Hematopoietic multipotent progenitor cell treated with erythropoietin and hydrocortisone succinate and interleukin-3 and kit ligand, for 6 days (in vitro differentiated cells): ENCODE results near the gene FAM184A.
"Not testable (repeated sequence)": the region's sequence is repeated elsewhere in the genome, so short reads cannot be mapped to it uniquely, and the experiment has no call there.

ENCODE experiments used
- DNase-seq: peaks from one replicate; pipeline ENCODE4 v3.0.0-alpha.2; 2015

FAM184A gene

DNA sequence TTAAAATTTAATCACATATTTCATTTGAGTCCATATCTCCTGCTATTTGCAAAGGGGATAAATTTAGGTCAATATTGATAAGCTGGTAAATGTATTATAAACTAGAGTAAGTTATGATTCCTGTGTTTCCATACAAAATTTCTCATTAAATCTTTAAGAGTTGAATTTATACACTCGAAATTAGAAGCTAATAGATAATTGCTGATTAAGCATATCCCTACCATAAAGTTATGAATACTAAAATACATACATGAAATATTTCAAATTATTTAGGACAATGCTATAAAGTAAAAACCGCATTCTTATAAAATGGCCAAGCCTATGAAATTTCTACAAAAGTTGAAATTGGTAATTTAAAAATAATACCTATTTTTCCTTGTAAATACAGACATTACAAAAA is 71.5 kb downstream of the FAM184A start:
- DNase-seq: no peak

DNA sequence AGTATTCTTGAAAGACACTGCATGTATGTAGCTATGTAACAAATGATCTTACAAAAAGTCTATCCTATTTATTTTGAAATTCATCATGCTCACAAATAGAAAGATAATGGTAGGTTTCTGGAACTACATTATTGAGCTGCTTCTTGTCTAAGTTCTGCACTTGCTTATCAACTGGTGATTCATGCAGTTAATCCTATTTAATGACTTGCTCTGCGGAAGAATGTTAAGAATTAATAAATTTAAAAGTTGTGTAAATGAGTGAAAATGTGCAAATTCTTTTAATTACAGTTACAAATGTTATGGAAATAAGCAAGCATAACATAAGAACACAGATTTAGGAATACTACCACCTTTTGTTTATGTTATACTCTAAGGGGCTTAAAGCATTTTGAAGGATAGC is 76.4 kb downstream of the FAM184A start:
- DNase-seq: no peak

DNA sequence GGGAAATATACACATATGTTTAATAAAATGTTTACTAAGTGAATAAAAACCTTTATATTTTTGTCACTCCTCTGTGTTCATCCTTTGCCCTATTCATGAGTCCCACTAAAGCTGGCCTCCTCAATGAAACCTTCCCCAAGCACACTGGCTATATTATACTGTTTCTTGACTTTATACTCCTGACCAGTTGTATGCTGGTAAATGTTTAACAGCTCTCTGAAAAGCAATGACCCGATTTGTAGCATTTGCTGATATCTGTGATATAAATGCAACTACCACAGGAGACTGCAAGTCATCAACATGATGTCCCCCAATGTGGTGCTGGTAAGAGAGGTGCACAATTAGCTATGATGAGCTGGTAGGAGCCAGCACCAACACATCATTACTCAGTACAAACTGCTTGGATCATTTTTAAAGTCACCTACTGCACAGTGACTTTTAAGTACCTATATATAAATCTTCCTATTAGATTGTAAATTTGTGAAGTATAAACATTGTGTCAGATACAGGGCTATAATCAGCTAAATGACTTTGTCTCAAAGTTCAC is 78.9 kb downstream of the FAM184A start:
- no peak for DNase-seq

DNA sequence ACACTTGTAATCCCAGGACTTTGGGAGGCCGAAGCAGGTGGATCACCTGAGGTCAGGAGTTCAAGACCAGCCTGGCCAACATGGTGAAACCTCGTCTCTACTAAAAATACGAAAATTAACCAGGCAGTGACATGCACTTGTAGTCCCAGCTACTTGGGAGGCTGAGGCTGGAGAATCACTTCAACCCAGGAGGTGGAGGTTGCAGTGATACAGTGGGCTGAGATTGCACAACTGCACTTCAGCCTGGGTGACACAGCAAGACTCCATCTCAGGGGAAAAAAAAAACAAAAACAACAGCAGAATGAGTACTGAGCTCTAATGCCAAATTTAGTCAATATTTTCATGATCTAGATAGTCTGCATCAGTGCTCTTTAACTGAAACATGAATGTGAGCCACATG is 81.0 kb downstream of the FAM184A start:
- not testable (repeated sequence) for DNase-seq

DNA sequence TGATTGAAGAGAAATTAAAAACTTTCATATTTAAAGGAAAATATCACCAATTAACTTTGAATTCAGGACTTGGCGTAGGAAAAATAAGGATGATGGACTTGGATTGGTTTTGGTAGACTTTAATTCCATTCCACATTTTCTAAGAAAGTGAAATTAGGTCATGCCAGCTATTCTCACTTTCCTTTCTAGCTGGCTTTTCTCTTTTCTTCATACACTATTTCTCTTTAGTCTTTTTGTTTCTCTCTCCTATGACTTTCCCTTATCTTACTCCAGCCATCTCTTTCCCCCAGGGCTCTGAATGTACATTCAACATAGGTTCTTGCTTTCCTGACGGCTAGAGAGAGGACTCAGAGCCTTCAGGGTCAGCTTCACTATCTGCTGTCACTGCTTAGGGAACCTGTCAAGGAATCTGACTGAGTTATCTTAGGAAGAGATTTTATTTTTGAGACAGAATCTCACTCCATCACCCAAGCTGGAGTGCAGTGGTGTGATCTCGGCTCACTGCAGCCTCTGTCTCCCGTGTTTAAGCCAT is 82.1 kb downstream of the FAM184A start:
- DNase-seq: no peak

- no peak for DNase-seq
These were observed 84.6 kb downstream of the FAM184A start for GRCh38 chr6:118993803-118994251.

GRCh38 chr6:118993358-118993757 is 85.1 kb downstream of the FAM184A start:
- no peak for DNase-seq

DNA sequence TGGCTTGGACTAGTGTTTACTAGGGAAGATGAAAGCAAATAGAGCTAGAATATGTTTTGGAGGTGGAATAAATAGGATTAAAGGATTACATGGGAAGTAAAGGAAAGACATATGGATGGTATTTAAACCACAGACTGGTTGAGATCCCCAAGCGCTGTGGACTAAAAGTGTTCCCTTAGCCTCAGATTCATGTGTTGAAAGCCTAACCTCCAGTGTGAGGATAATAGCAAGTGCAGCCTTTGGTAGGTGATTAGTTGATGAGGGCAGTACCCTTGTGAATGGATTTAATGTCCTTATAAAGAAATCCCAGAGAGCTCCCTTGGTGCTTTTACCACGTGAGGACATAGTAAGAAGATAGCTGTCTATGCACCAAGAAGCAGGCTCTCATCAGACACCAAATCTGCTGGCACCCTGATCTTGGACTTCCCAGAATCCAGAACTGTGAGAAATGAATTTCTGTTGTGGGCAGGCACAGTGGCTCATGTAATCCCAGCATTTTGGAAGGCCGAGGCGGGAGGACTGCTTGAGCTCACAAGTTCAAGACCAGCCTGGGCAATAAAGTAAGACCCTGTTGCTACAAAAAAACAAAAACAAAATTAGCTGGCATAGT is 86.2 kb downstream of the FAM184A start:
- no peak for DNase-seq

DNA sequence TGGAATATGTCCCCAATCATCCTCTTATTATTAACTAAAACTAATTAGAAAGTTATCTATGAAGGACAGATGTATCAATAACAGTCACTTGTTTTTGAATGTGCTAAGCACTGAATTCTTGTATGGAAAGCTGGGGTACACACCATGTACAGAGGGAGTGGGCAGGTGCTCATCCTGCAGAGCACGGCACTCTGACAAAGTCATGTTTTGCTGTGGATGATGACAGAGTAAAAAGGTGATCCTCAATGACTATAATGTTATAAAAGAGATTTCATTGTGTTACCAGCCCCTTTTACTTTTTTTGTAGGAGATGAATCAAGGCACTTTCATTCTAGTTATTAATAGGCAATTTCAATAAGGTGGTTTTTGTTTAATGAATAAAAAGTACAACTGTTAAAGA is 92.2 kb downstream of the FAM184A start:
- DNase-seq: no peak

GRCh38 chr6:118985123-118985830 is 93.2 kb downstream of the FAM184A start:
- DNase-seq: no peak

DNA sequence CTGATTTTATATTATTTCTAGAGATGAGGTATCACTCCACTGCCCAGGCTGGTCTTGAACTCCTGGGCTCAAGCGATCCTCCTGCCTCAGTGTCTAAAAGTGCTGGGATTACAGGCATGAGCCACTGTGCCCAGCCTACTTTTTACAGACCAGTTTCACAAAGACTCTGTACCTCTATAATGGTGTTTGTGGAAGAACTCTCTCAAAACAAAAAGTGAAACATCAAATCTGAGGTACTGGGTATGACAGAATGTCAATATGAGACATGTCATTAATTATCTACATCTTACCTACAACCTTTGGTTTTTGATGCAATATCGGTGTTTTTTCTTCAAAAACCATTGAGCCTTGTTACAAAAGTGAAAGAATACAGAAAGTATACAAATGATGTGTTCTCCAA is 94.1 kb downstream of the FAM184A start:
- DNase-seq: no peak

- no peak for DNase-seq
These were observed 95.9 kb downstream of the FAM184A start for GRCh38 chr6:118982575-118982911.

DNA sequence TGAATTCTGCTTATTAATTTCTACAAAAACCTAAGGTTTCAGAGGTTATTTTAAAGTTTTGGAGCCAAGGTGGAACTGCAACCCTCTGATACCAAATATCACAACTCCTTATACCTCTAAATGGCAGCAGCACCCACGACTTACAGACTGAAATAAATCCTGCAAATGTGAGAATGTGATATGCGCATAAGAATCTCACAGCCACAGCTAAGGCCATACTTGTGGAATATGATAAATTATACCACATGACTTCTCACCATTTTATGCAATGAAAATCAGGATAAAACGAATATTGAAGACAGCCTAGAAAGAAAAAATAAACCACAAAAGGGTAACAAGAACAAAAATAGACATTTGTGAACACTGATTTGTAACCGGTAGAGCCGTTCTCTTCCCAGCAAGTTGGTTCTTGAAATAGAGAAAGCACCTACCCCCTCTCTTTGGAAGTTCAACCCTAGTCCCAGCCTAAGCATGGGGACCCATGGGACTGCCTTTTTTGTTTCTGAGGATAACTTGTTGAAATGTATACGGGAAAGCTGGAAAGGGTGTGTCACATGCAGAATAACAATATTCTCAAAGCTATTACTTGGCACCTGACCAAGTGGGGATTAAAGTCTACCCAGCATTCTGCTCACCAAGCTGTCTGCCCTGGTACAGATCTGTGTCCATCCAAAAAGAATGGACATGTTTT is 96.4 kb downstream of the FAM184A start:
- DNase-seq: no peak

GRCh38 chr6:118980063-118980462 is 98.4 kb downstream of the FAM184A start:
- DNase-seq: peak; percentile 39

GRCh38 chr6:118974790-118975189 is 103.7 kb downstream of the FAM184A start:
- peak; percentile 39 for DNase-seq

DNA sequence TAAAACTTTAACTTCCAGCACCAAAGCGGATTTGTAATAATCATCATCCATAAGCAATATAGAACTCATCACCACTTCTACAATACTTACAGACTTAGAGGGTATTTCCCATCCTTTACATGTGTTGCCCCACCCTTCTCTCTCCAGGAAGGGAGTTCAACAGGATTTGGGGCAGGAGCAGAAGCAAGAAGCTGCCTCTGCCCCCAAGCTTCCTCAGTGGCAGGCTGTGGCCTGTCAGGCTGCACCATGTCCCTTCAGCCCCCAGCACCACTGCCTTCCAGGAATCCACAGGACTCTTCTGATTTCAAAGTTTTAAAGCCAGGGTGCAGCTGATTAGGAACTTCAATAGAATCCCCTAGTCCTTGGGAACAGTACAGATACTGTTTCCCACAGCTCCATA is 106.8 kb downstream of the FAM184A start:
- no peak for DNase-seq

DNA sequence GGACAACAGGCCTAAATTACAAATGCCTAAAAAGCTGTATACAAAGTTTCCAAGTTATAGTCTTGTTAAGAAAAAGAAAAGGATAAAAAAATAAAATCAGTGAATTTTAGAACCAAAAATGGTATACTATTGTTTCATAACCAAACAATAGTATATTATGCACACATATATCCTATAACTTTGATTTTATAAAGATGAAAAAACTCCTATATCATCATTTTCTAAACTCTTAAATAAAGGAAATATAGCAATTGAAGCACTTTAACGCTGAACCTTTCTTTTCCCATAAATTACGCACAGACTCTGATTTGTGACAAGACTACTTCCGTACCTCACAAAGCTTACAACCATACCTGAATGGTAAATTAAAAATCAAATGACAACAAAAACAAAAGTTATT is 107.6 kb downstream of the FAM184A start:
- no peak for DNase-seq

DNA sequence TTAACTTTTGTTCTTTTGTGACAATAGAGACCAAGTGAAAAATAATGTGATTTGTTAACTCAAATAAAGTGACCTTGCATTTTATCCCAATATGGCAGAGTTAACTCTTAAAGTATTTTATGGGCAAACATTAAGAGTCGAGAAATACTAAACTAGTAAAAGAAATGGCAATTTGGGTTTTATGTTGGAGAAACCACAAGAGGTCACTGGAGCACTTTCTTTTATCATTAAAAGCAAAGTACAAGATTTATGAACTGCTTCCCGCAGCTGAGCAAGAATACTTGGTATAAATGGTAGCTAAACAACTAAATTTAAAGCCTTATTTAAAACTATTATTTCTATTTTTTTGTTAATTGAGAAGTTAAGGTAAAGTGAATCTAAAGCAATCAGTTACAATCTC is 110.0 kb downstream of the FAM184A start:
- peak; percentile 66 for DNase-seq

- no peak for DNase-seq
These were observed 111.2 kb downstream of the FAM184A start for GRCh38 chr6:118967239-118967638.

DNA sequence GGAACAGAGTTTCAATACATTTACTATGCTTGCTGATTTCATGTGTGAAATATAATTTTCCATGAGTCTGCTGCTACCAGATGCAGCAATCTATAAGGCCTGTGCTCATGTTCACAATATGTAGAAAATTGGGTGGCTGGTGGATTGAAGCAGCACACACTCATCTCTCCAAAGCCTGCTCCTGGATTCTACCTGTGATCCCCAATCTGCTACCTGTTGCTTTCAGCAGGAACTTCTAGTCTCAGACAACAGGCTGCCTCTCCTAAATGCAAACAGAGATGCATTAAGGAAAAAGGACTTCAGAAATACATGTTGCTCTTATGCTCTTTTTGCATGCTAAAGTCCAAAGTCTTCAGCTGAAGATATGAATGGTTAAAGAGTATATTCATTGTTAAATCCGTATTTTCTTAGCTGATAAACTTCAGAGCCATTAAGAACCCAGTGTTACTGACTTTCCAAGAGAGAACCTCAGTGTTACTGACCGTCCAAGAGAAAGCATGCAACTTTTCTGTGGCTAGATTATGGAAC is 112.6 kb downstream of the FAM184A start:
- no peak for DNase-seq

DNA sequence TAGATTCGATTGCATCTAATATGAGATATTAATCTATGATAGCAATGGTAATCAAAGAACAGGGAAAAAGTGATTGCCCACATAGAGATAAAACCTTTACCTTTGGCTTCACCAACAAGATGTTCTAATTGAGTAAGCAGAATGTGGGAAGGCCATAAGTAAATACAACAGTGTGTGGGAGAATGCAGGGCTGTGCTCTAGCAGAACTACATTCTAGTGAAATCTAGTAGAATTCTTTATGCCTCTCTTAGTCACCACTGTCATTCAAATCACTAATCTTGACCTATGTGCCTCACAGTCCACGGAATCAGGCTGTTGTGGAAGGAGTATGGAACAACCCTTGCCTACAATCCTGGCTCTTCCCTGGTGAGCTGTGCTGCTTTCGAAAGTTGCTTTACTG is 113.1 kb downstream of the FAM184A start:
- DNase-seq: no peak

- peak; percentile 47 for DNase-seq
These were observed 115.5 kb downstream of the FAM184A start for GRCh38 chr6:118963003-118963402.

GRCh38 chr6:118959903-118960302 is 118.6 kb downstream of the FAM184A start:
- DNase-seq: no peak

GRCh38 chr6:118953391-118953790 is 125.1 kb downstream of the FAM184A start:
- no peak for DNase-seq
